H9 (cell line): ENCODE measurements around the gene FSTL1. TPM values are rescaled to one million over a fixed set of nuclear protein-coding genes. Genes with fewer than 3 reads are reported as not detected.

Experiments used
- DNase-seq: peaks from one replicate; pipeline ENCODE4 v3.0.0-alpha.2; 2017
- H2AFZ ChIP-seq: one replicate; pipeline ENCODE4 v1.6.1; 2013; ENCODE audit warnings: mild to moderate bottlenecking, low read length, control low read depth, moderate library complexity
- H2AK5ac ChIP-seq: 2 replicates; pipeline ENCODE4 v1.6.1; 2013; ENCODE audit warnings: low read length, control low read depth, mixed read lengths; ENCODE audit not compliant: insufficient read length
- H2BK120ac ChIP-seq: one replicate; pipeline ENCODE4 v1.6.1; 2013; ENCODE audit warnings: low read depth, mild to moderate bottlenecking, low read length, control low read depth, inconsistent platforms; ENCODE audit not compliant: poor library complexity, severe bottlenecking
- H2BK12ac ChIP-seq: 2 replicates; pipeline ENCODE4 v1.6.1; 2013; ENCODE audit warnings: low read length, control low read depth, mixed read lengths, low read depth; ENCODE audit not compliant: insufficient read length
- H2BK15ac ChIP-seq: 2 replicates; pipeline ENCODE4 v1.6.1; 2013; ENCODE audit warnings: low read depth, low read length, control low read depth
- H2BK20ac ChIP-seq: one replicate; pipeline ENCODE4 v1.6.1; 2013; ENCODE audit warnings: low read depth, mild to moderate bottlenecking, low read length, control low read depth, inconsistent platforms; ENCODE audit not compliant: poor library complexity, severe bottlenecking
- H2BK5ac ChIP-seq: 2 replicates; pipeline ENCODE4 v1.6.1; 2013; ENCODE audit warnings: low read length, control low read depth, mixed read lengths; ENCODE audit not compliant: insufficient read length
- H3K14ac ChIP-seq: 2 replicates; pipeline ENCODE4 v1.6.1; 2013; ENCODE audit warnings: low read length, control low read depth; ENCODE audit not compliant: insufficient read depth
- H3K18ac ChIP-seq: 2 replicates; pipeline ENCODE4 v1.6.1; 2013; ENCODE audit warnings: low read depth, mild to moderate bottlenecking, mixed read lengths, low read length, control low read depth; ENCODE audit not compliant: insufficient read length
- H3K23ac ChIP-seq: 2 replicates; pipeline ENCODE4 v1.6.1; 2013; ENCODE audit warnings: low read length, control low read depth, mixed read lengths, low read depth; ENCODE audit not compliant: insufficient read length
- H3K23me2 ChIP-seq: 2 replicates; pipeline ENCODE4 v1.6.1; 2013; ENCODE audit warnings: low read depth, mild to moderate bottlenecking, mixed read lengths, low read length, control low read depth; ENCODE audit not compliant: insufficient read length, poor library complexity, severe bottlenecking
- H3K27ac ChIP-seq: 2 replicates; pipeline ENCODE4 v1.5.1; 2013; ENCODE audit warnings: low read length, control low read depth, mixed read lengths, low read depth; ENCODE audit not compliant: insufficient read length
- H3K27me3 ChIP-seq: 2 replicates; pipeline ENCODE4 v1.6.1; 2013; ENCODE audit warnings: low read length, control low read depth, inconsistent platforms; ENCODE audit not compliant: insufficient read depth
- H3K4ac ChIP-seq: 2 replicates; pipeline ENCODE4 v1.6.1; 2013; ENCODE audit warnings: low read depth, mild to moderate bottlenecking, control low read depth, inconsistent platforms, low read length, moderate library complexity
- H3K4me1 ChIP-seq: 2 replicates; pipeline ENCODE4 v1.6.1; 2013; ENCODE audit warnings: low read length, control low read depth, inconsistent platforms; ENCODE audit not compliant: insufficient read depth
- H3K4me2 ChIP-seq: 2 replicates; pipeline ENCODE4 v1.6.1; 2013; ENCODE audit warnings: low read length, control low read depth, mixed read lengths; ENCODE audit not compliant: insufficient read length, insufficient read depth
- H3K56ac ChIP-seq: 2 replicates; pipeline ENCODE4 v1.6.1; 2013; ENCODE audit warnings: low read depth, mild to moderate bottlenecking, mixed read lengths, low read length, control low read depth; ENCODE audit not compliant: insufficient read length
- H3K79me1 ChIP-seq: 2 replicates; pipeline ENCODE4 v1.6.1; 2013; ENCODE audit warnings: low read depth, mild to moderate bottlenecking, moderate library complexity, low read length, control low read depth, inconsistent platforms; ENCODE audit not compliant: insufficient read depth, poor library complexity, severe bottlenecking
- H3K79me2 ChIP-seq: 2 replicates; pipeline ENCODE4 v1.6.1; 2013; ENCODE audit warnings: low read length, control low read depth, inconsistent platforms; ENCODE audit not compliant: insufficient read depth
- H3K9ac ChIP-seq: 2 replicates; pipeline ENCODE4 v1.6.1; 2013; ENCODE audit warnings: low read length, control low read depth, mixed read lengths; ENCODE audit not compliant: insufficient read length; ENCODE audit errors: extremely low read depth
- H3K9me3 ChIP-seq: one replicate; pipeline ENCODE4 v1.6.1; 2013; ENCODE audit warnings: low read depth, low read length, inconsistent platforms; ENCODE audit not compliant: control insufficient read depth
- H3T11ph ChIP-seq: one replicate; pipeline ENCODE4 v1.6.1; 2013; ENCODE audit warnings: mild to moderate bottlenecking, low read length, control low read depth, inconsistent platforms
- H4K20me1 ChIP-seq: one replicate; pipeline ENCODE4 v1.6.1; 2013; ENCODE audit not compliant: control insufficient read depth, insufficient read length, insufficient read depth
- H4K5ac ChIP-seq: 2 replicates; pipeline ENCODE4 v1.6.1; 2013; ENCODE audit warnings: low read depth, mild to moderate bottlenecking, mixed read lengths, low read length, control low read depth; ENCODE audit not compliant: insufficient read length
- H4K8ac ChIP-seq: replicated peaks from 2 replicates; pipeline ENCODE4 v1.6.1; 2013; ENCODE audit warnings: low read length, control low read depth, mixed read lengths, low read depth; ENCODE audit not compliant: insufficient read length
- H4K91ac ChIP-seq: 2 replicates; pipeline ENCODE4 v1.6.1; 2013; ENCODE audit warnings: low read depth, mild to moderate bottlenecking, moderate library complexity, mixed read lengths, low read length, control low read depth; ENCODE audit not compliant: insufficient read length
- H3K27ac Mint-ChIP-seq, 3 experiments: 2 replicates in 2 of 3; 3 replicates in 1 of 3; pipeline ENCODE4 v1.8.0; 2020 to 2021; ENCODE audit warnings: mixed read lengths in 3 of 3, mild to moderate bottlenecking in 1 of 3, moderate library complexity in 1 of 3
- H3K27me3 Mint-ChIP-seq: 2 replicates; pipeline ENCODE4 v1.8.0; 2021; ENCODE audit warnings: low read depth, mild to moderate bottlenecking, moderate library complexity, mixed read lengths
- H3K36me3 Mint-ChIP-seq, 3 experiments: 2 replicates in 2 of 3; 3 replicates in 1 of 3; pipeline ENCODE4 v1.8.0; 2020 to 2021; ENCODE audit warnings: low read depth in 3 of 3, mixed read lengths in 3 of 3; ENCODE audit not compliant: insufficient read depth in 1 of 3
- H3K4me1 Mint-ChIP-seq, 2 experiments: 2 replicates each; pipeline ENCODE4 v1.8.0; 2020; ENCODE audit warnings: mixed read lengths in 2 of 2
- H3K4me3 Mint-ChIP-seq, 2 experiments: 2 replicates in 1 of 2; 3 replicates in 1 of 2; pipeline ENCODE4 v1.8.0; 2020 to 2021; ENCODE audit warnings: mild to moderate bottlenecking in 2 of 2, mixed read lengths in 2 of 2, moderate library complexity in 1 of 2
- H3K9me3 Mint-ChIP-seq, 2 experiments: 2 replicates in 1 of 2; 3 replicates in 1 of 2; pipeline ENCODE4 v1.8.0; 2020; ENCODE audit warnings: mild to moderate bottlenecking in 2 of 2, mixed read lengths in 2 of 2, moderate library complexity in 1 of 2
- WGBS: extraction: QIAGEN DNeasy Blood & Tissue Kit; methylation state at CpG from one replicate; pipeline ENCODE4 v1.1.7; 2013; ENCODE audit warnings: missing lambda C conversion rate, low lambda C conversion rate, mixed read lengths; ENCODE audit not compliant: insufficient read length; ENCODE audit errors: extremely low coverage; 5-methylcytosine and 5-hydroxymethylcytosine counted together
- total RNA-seq: library from RNA; stranded (reverse); gene quantifications from 2 replicates; pipeline ENCODE4 v1.2.1, GENCODE V29; 2021
- TF ChIP-seq, protein P1 (sequence below): fragments of 200-600 bp; sonication (generic); conservative IDR thresholded peaks from 3 replicates; pipeline ENCODE4 v1.8.0; 2021; ENCODE audit warnings: antibody characterized with exemption, mild to moderate bottlenecking

FSTL1 gene
- total RNA-seq, 1 experiment from 2014 or later: 326 TPM

DNA sequence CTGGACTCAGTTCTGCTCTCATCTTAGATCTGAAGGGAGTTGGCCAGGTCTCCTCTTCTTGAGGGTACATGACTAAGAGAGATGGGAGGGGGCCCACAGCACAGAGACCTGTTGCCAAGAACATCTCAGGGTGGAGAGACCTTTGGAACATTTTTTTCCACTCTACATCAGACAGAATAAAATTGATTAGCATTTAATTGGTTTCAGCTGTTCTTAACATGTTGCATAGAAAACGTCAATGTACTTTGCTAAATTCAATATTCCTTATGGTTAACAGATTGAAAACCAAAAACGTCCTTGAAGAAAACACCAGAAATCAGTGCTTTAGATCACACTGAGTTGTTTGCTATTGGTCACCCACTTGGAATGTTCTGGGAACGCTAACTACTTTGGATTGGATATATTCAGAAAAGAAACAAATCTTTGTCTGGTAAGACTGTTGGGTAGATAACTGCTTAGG is 36.4 kb upstream of the FSTL1 start:
- Histone ChIP-seq H3K18ac (no peak overlapping the region), H2BK5ac (no peak overlapping the region), H3K27me3 (no peaks in the 10 kb centered on the region), H3K27ac (no peak overlapping the region), H2BK15ac (no peak overlapping the region), H3K9ac (no peak overlapping the region), H4K20me1 (no peaks in the 10 kb centered on the region), H2BK120ac (no peak overlapping the region), H2AK5ac (no peak overlapping the region), H4K5ac (no peak overlapping the region), H3K79me2 (no peaks in the 10 kb centered on the region), H3K56ac (no peak overlapping the region), H3K4me1 (no peaks in the 10 kb centered on the region), H3K23ac (no peak overlapping the region), H4K8ac (no peak overlapping the region), H3K4ac (no peak overlapping the region), H3K23me2 (no peaks in the 10 kb centered on the region), H2BK12ac (no peak overlapping the region), H2BK20ac (no peak overlapping the region), H4K91ac (no peak overlapping the region), H3K79me1 (no peaks in the 10 kb centered on the region), H3K4me2 (no peak overlapping the region), H3K14ac (no peak overlapping the region), H2AFZ (no peak overlapping the region), H3T11ph (no peak overlapping the region), H3K9me3 (peaks cover 8% of the 10 kb centered on the region)
- TF ChIP-seq, protein P1, sequence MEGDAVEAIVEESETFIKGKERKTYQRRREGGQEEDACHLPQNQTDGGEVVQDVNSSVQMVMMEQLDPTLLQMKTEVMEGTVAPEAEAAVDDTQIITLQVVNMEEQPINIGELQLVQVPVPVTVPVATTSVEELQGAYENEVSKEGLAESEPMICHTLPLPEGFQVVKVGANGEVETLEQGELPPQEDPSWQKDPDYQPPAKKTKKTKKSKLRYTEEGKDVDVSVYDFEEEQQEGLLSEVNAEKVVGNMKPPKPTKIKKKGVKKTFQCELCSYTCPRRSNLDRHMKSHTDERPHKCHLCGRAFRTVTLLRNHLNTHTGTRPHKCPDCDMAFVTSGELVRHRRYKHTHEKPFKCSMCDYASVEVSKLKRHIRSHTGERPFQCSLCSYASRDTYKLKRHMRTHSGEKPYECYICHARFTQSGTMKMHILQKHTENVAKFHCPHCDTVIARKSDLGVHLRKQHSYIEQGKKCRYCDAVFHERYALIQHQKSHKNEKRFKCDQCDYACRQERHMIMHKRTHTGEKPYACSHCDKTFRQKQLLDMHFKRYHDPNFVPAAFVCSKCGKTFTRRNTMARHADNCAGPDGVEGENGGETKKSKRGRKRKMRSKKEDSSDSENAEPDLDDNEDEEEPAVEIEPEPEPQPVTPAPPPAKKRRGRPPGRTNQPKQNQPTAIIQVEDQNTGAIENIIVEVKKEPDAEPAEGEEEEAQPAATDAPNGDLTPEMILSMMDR: no peak
- DNase-seq: no peak
- Mint-ChIP-seq H3K36me3 (peaks cover 0 to 6% (median 4%) of the 10 kb centered on the region in 3 experiments; a peak in 3 of 7 replicates), H3K4me1 (peaks cover 4 to 5% of the 10 kb centered on the region in 2 experiments; a peak in 3 of 4 replicates), H3K27ac (no peak overlapping the region), H3K27me3 (no peaks in the 10 kb centered on the region), H3K4me3 (no peak overlapping the region; a peak in 1 of 5 replicates), H3K9me3 (peaks cover 6 to 7% of the 10 kb centered on the region in 2 experiments)
- WGBS: no CpG with 5 or more reads among the region's 3 CpGs
